Neural cell (in vitro differentiated cells): ENCODE measurements around the gene ZNF529.

Experiments used
- POLR2AphosphoS5 ChIP-seq: IDR thresholded peaks from 2 replicates; pipeline ENCODE4 v1.6.1; 2012
- RAD21 ChIP-seq: fragments of 450-650 bp; conservative IDR thresholded peaks from 2 replicates; pipeline ENCODE4 v1.6.1; 2014; ENCODE audit warnings: antibody characterized with exemption, mild to moderate bottlenecking, moderate library complexity
- SMC3 ChIP-seq: fragments of 450-650 bp; conservative IDR thresholded peaks from 2 replicates; pipeline ENCODE4 v1.6.1; 2014; ENCODE audit warnings: antibody characterized with exemption, mild to moderate bottlenecking, moderate library complexity; ENCODE audit not compliant: poor library complexity
- TF ChIP-seq, protein P1 (sequence below): fragments of 450-650 bp; IDR thresholded peaks from 2 replicates; pipeline ENCODE4 v1.5.1; 2014; ENCODE audit warnings: antibody characterized with exemption, mild to moderate bottlenecking, moderate library complexity; ENCODE audit not compliant: poor library complexity, severe bottlenecking

DNA sequence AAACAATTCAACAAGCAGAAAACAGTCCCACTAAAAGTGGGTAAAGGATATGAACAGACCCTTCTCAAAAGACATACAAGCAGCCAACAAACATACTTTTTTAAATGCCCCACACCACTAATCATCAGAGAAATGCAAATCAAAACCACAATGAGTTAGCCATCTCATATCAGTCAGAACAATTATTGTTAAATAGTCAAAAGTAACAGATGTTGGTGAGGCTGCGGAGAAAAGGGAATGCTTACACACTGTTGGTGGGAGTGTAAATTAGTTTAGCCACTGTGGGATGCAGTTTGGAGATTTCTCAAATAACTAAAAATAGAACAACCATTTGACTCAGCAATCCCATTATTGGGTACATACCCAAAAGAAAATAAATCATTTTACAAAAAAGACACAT lies 8.7 kb downstream of the ZNF529 start:
- TF ChIP-seq POLR2AphosphoS5 (no peak), RAD21 (no peak), SMC3 (no peak)
- TF ChIP-seq, protein P1, sequence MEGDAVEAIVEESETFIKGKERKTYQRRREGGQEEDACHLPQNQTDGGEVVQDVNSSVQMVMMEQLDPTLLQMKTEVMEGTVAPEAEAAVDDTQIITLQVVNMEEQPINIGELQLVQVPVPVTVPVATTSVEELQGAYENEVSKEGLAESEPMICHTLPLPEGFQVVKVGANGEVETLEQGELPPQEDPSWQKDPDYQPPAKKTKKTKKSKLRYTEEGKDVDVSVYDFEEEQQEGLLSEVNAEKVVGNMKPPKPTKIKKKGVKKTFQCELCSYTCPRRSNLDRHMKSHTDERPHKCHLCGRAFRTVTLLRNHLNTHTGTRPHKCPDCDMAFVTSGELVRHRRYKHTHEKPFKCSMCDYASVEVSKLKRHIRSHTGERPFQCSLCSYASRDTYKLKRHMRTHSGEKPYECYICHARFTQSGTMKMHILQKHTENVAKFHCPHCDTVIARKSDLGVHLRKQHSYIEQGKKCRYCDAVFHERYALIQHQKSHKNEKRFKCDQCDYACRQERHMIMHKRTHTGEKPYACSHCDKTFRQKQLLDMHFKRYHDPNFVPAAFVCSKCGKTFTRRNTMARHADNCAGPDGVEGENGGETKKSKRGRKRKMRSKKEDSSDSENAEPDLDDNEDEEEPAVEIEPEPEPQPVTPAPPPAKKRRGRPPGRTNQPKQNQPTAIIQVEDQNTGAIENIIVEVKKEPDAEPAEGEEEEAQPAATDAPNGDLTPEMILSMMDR: no peak
